WTC11 (cell line): Measurements from ENCODE around the gene SLC11A1. TPM values are rescaled to one million over a fixed set of nuclear protein-coding genes. Genes with fewer than 3 reads are reported as not detected.

Source experiments
- ATAC-seq: fragments of 200-7000 bp; cut with Tn5 transposase; 2 replicates; pipeline ENCODE4 v1.10.0; 2021; ENCODE audit warnings: mild to moderate bottlenecking, moderate library complexity
- CTCF ChIA-PET: fragments of 300-600 bp; sonication (Branson Sonifier 250); formaldehyde crosslinking; loops from one replicate; lab custom pipeline; 2021; ENCODE audit warnings: antibody characterized with exemption; lab: Charles Lee
- POLR2A ChIA-PET: fragments of 350-600 bp; sonication (Branson Sonifier 250); formaldehyde crosslinking; loops from one replicate; lab custom pipeline; 2021; ENCODE audit warnings: antibody characterized with exemption; lab: Charles Lee
- DNase-seq: peaks from one replicate; pipeline ENCODE4 v3.0.0; 2021; ENCODE audit warnings: low spot score
- H3K27ac Mint-ChIP-seq: 2 replicates; pipeline ENCODE4 v1.8.0; 2021; ENCODE audit warnings: mixed read lengths
- H3K27me3 Mint-ChIP-seq: 2 replicates; pipeline ENCODE4 v1.8.0; 2021; ENCODE audit warnings: low read depth, mild to moderate bottlenecking, moderate library complexity, mixed read lengths
- H3K36me3 Mint-ChIP-seq: 2 replicates; pipeline ENCODE4 v1.8.0; 2021; ENCODE audit warnings: mixed read lengths
- H3K4me1 Mint-ChIP-seq: 2 replicates; pipeline ENCODE4 v1.8.0; 2022; ENCODE audit warnings: mixed read lengths
- H3K4me3 Mint-ChIP-seq: 2 replicates; pipeline ENCODE4 v1.8.0; 2021; ENCODE audit warnings: mild to moderate bottlenecking, moderate library complexity, mixed read lengths
- H3K9me3 Mint-ChIP-seq: 2 replicates; pipeline ENCODE4 v1.8.0; 2021; ENCODE audit warnings: mixed read lengths
- ARID4B ChIP-seq: sonication (generic); formaldehyde crosslinking; IDR thresholded peaks from 2 replicates; pipeline ENCODE4 v1.8.0; 2023; ENCODE audit warnings: missing genetic modification reagents, mild to moderate bottlenecking, borderline replicate concordance
- CBFB ChIP-seq: sonication (generic); formaldehyde crosslinking; IDR thresholded peaks from 2 replicates; pipeline ENCODE4 v1.8.1; 2022; ENCODE audit warnings: mild to moderate bottlenecking, low read depth, missing genetic modification reagents
- CDX4 ChIP-seq: fragments of 250-450 bp; sonication (Bioruptor Pico); IDR thresholded peaks from 2 replicates; pipeline ENCODE4 v1.9.0; 2021; ENCODE audit warnings: moderate library complexity, mild to moderate bottlenecking, inconsistent platforms, borderline replicate concordance
- JUN ChIP-seq: sonication (generic); formaldehyde crosslinking; IDR thresholded peaks from 2 replicates; pipeline ENCODE4 v1.8.0; 2023; ENCODE audit warnings: mild to moderate bottlenecking, missing genetic modification reagents
- MLX ChIP-seq: sonication (generic); formaldehyde crosslinking; IDR thresholded peaks from 2 replicates; pipeline ENCODE4 v1.8.1; 2023; ENCODE audit warnings: mild to moderate bottlenecking, missing genetic modification reagents, moderate library complexity
- MXD4 ChIP-seq: fragments of 250-450 bp; sonication (Bioruptor Pico); IDR thresholded peaks from 2 replicates; pipeline ENCODE4 v1.8.0; 2021; ENCODE audit warnings: mild to moderate bottlenecking, moderate library complexity, borderline replicate concordance
- NFE2L1 ChIP-seq: sonication (generic); formaldehyde crosslinking; IDR thresholded peaks from 2 replicates; pipeline ENCODE4 v1.8.1; 2023; ENCODE audit warnings: missing genetic modification reagents
- NR2C2 ChIP-seq: sonication (generic); formaldehyde crosslinking; IDR thresholded peaks from 2 replicates; pipeline ENCODE4 v1.8.0; 2022; ENCODE audit warnings: mild to moderate bottlenecking, missing genetic modification reagents
- RELA ChIP-seq: sonication (generic); formaldehyde crosslinking; IDR thresholded peaks from 2 replicates; pipeline ENCODE4 v1.8.1; 2022; ENCODE audit warnings: missing genetic modification reagents, mild to moderate bottlenecking, borderline replicate concordance
- SOX15 ChIP-seq: fragments of 250-450 bp; sonication (Bioruptor Pico); IDR thresholded peaks from 2 replicates; pipeline ENCODE4 v1.9.0; 2021; ENCODE audit warnings: mild to moderate bottlenecking
- SP1 ChIP-seq: sonication (generic); formaldehyde crosslinking; conservative IDR thresholded peaks from 2 replicates; pipeline ENCODE4 v1.8.1; 2022; ENCODE audit warnings: missing genetic modification reagents
- TP53 ChIP-seq: sonication (generic); formaldehyde crosslinking; IDR thresholded peaks from 2 replicates; pipeline ENCODE4 v1.8.1; 2023; ENCODE audit warnings: mild to moderate bottlenecking, missing genetic modification reagents
- USF2 ChIP-seq: sonication (generic); formaldehyde crosslinking; IDR thresholded peaks from 2 replicates; pipeline ENCODE4 v1.8.1; 2023; ENCODE audit warnings: mild to moderate bottlenecking, missing genetic modification reagents, moderate library complexity
- ZNF121 ChIP-seq: sonication (generic); formaldehyde crosslinking; IDR thresholded peaks from 2 replicates; pipeline ENCODE4 v1.8.0; 2023; ENCODE audit warnings: missing genetic modification reagents
- ZNF219 ChIP-seq: sonication (generic); formaldehyde crosslinking; IDR thresholded peaks from 2 replicates; pipeline ENCODE4 v1.8.0; 2023; ENCODE audit warnings: missing genetic modification reagents, mild to moderate bottlenecking, borderline replicate concordance
- ZNF317 ChIP-seq: sonication (generic); formaldehyde crosslinking; IDR thresholded peaks from 2 replicates; pipeline ENCODE4 v1.8.1; 2023; ENCODE audit warnings: low read depth, mild to moderate bottlenecking, moderate library complexity, missing genetic modification reagents, borderline replicate concordance
- ZNF396 ChIP-seq: fragments of 250-450 bp; sonication (Bioruptor Pico); IDR thresholded peaks from 2 replicates; pipeline ENCODE4 v1.8.0; 2021; ENCODE audit warnings: mild to moderate bottlenecking, moderate library complexity, borderline replicate concordance
- total RNA-seq: library from RNA; stranded (reverse); gene quantifications from 3 replicates; pipeline ENCODE4 v1.2.3, GENCODE V29; 2021
- TF ChIP-seq, protein P1 (sequence below): fragments of 250-450 bp; sonication (Bioruptor Pico); IDR thresholded peaks from 2 replicates; pipeline ENCODE4 v1.9.0; 2021; ENCODE audit warnings: mild to moderate bottlenecking
- TF ChIP-seq, protein P2 (sequence below): sonication (generic); formaldehyde crosslinking; IDR thresholded peaks from 2 replicates; pipeline ENCODE4 v1.8.1; 2023; ENCODE audit warnings: mild to moderate bottlenecking, missing genetic modification reagents, borderline replicate concordance
- TF ChIP-seq, protein P3 (sequence below): fragments of 250-450 bp; sonication (Bioruptor Pico); IDR thresholded peaks from 2 replicates; pipeline ENCODE4 v2.1.2; 2022; ENCODE audit warnings: mild to moderate bottlenecking, moderate library complexity

Gene SLC11A1
- total RNA-seq, 1 experiment from 2014 or later, result 0.31 TPM

- ATAC-seq, result peak; percentile 38
- Mint-ChIP-seq H3K27ac (peak overlapping the region; percentile 77; the same call in 1 of the 2 replicates), H3K36me3 (no peaks in the 10 kb centered on the region), H3K27me3 (no peaks in the 10 kb centered on the region), H3K9me3 (no peaks in the 10 kb centered on the region), H3K4me1 (peaks cover 30% of the 10 kb centered on the region)
- CTCF ChIA-PET, result interaction anchor here (0.7 to 1.8 kb wide), 3 partner anchors 24 to 249 kb away, joined by 4 to 7 read pairs (median 5); partner anchors contain the start of gene CATIP
- POLR2A ChIA-PET, result interaction anchor here (1.2 to 1.3 kb wide), 2 partner anchors 9 to 11 kb away, joined by 3 read pairs; no protein-coding TSS in a partner anchor
- TF ChIP-seq SP1 (CRISPR knock-in tag) (no peak), ZNF317 (CRISPR knock-in tag) (no peak), USF2 (CRISPR knock-in tag) (no peak), ZNF219 (CRISPR knock-in tag) (no peak), RELA (CRISPR knock-in tag) (no peak), JUN (CRISPR knock-in tag) (no peak), ZNF396 (CRISPR knock-in tag) (no peak), ARID4B (CRISPR knock-in tag) (no peak)
- TF ChIP-seq, all 79 proteins: peak for 0
- no peak for DNase-seq
- H3K4me3 Mint-ChIP-seq, result no peak overlapping the region
These were observed 49.8 kb upstream of the SLC11A1 start for GRCh38 chr2:218332288-218332687.

- Mint-ChIP-seq H3K27ac (peak overlapping the region; percentile 93), H3K27me3 (no peaks in the 10 kb centered on the region), H3K4me3 (no peak overlapping the region), H3K36me3 (no peaks in the 10 kb centered on the region), H3K4me1 (peaks cover 22% of the 10 kb centered on the region), H3K9me3 (no peaks in the 10 kb centered on the region)
- DNase-seq (no peak), ATAC-seq (peak; percentile 18; the same call in 1 of the 2 replicates)
- CTCF ChIA-PET, result interaction anchor here (0.7 to 1.8 kb wide), 4 partner anchors 10 to 249 kb away, joined by 4 to 7 read pairs (median 4); partner anchors contain the start of gene CATIP
- POLR2A ChIA-PET, result interaction anchor here (1.2 kb wide), 1 partner anchor 10 kb away, joined by 3 read pairs; no protein-coding TSS in a partner anchor
- TF ChIP-seq TP53 (CRISPR knock-in tag) (no peak), MLX (CRISPR knock-in tag) (no peak), CDX4 (CRISPR knock-in tag) (no peak), SOX15 (CRISPR knock-in tag) (no peak), ZNF121 (CRISPR knock-in tag) (no peak), NFE2L1 (CRISPR knock-in tag) (no peak), MXD4 (CRISPR knock-in tag) (no peak), NR2C2 (CRISPR knock-in tag) (no peak), CBFB (CRISPR knock-in tag) (no peak)
- TF ChIP-seq, protein P1, sequence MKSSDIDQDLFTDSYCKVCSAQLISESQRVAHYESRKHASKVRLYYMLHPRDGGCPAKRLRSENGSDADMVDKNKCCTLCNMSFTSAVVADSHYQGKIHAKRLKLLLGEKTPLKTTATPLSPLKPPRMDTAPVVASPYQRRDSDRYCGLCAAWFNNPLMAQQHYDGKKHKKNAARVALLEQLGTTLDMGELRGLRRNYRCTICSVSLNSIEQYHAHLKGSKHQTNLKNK (CRISPR knock-in tag), result no peak
- TF ChIP-seq, protein P2, sequence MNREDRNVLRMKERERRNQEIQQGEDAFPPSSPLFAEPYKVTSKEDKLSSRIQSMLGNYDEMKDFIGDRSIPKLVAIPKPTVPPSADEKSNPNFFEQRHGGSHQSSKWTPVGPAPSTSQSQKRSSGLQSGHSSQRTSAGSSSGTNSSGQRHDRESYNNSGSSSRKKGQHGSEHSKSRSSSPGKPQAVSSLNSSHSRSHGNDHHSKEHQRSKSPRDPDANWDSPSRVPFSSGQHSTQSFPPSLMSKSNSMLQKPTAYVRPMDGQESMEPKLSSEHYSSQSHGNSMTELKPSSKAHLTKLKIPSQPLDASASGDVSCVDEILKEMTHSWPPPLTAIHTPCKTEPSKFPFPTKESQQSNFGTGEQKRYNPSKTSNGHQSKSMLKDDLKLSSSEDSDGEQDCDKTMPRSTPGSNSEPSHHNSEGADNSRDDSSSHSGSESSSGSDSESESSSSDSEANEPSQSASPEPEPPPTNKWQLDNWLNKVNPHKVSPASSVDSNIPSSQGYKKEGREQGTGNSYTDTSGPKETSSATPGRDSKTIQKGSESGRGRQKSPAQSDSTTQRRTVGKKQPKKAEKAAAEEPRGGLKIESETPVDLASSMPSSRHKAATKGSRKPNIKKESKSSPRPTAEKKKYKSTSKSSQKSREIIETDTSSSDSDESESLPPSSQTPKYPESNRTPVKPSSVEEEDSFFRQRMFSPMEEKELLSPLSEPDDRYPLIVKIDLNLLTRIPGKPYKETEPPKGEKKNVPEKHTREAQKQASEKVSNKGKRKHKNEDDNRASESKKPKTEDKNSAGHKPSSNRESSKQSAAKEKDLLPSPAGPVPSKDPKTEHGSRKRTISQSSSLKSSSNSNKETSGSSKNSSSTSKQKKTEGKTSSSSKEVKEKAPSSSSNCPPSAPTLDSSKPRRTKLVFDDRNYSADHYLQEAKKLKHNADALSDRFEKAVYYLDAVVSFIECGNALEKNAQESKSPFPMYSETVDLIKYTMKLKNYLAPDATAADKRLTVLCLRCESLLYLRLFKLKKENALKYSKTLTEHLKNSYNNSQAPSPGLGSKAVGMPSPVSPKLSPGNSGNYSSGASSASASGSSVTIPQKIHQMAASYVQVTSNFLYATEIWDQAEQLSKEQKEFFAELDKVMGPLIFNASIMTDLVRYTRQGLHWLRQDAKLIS, result no peak
- TF ChIP-seq, protein P3, sequence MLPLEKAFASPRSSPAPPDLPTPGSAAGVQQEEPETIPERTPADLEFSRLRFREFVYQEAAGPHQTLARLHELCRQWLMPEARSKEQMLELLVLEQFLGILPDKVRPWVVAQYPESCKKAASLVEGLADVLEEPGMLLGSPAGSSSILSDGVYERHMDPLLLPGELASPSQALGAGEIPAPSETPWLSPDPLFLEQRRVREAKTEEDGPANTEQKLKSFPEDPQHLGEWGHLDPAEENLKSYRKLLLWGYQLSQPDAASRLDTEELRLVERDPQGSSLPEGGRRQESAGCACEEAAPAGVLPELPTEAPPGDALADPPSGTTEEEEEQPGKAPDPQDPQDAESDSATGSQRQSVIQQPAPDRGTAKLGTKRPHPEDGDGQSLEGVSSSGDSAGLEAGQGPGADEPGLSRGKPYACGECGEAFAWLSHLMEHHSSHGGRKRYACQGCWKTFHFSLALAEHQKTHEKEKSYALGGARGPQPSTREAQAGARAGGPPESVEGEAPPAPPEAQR (CRISPR knock-in tag), result no peak
These were observed 49.0 kb upstream of the SLC11A1 start for GRCh38 chr2:218332920-218333645.
